HUES64 (cell line): ENCODE data around the gene HTRA2. TPM values are rescaled to one million over a fixed set of nuclear protein-coding genes. Genes with fewer than 3 reads are reported as not detected.
"Not testable (repeated sequence)": the region's sequence is repeated elsewhere in the genome, so short reads cannot be mapped to it uniquely, and the experiment has no call there.

Source experiments
- H3K27ac ChIP-seq: 2 replicates; pipeline ENCODE4 v1.7.0; 2013; ENCODE audit warnings: low read depth, low read length, inconsistent platforms
- H3K27me3 ChIP-seq: 2 replicates; pipeline ENCODE4 v1.6.1; 2013; ENCODE audit warnings: mild to moderate bottlenecking, low read length; ENCODE audit not compliant: insufficient read depth
- H3K36me3 ChIP-seq: 2 replicates; pipeline ENCODE4 v1.6.1; 2013; ENCODE audit warnings: mild to moderate bottlenecking, low read length; ENCODE audit not compliant: insufficient read depth
- H3K4me1 ChIP-seq: 2 replicates; pipeline ENCODE4 v1.6.1; 2013; ENCODE audit warnings: mild to moderate bottlenecking, low read length, moderate library complexity; ENCODE audit not compliant: insufficient read depth
- H3K4me3 ChIP-seq: 2 replicates; pipeline ENCODE4 v1.5.1; 2013; ENCODE audit warnings: mild to moderate bottlenecking, low read length, moderate library complexity
- H3K9ac ChIP-seq: 2 replicates; pipeline ENCODE4 v1.6.1; 2013; ENCODE audit warnings: mild to moderate bottlenecking, low read depth, low read length
- H3K9me3 ChIP-seq: 2 replicates; pipeline ENCODE4 v1.6.1; 2013; ENCODE audit warnings: low read depth, low read length; ENCODE audit not compliant: insufficient read depth
- WGBS: fragments of 150-250, 120-280 bp; methylation state at CpG from one replicate; pipeline ENCODE4 v1.1.7; 2013; ENCODE audit warnings: missing lambda C conversion rate; 5-methylcytosine and 5-hydroxymethylcytosine counted together
- polyA plus RNA-seq, 2 experiments: library from polyadenylated mRNA; stranded (reverse); fragments of 50-300 nt; gene quantifications; one replicate each; pipeline ENCODE4 v1.2.3, GENCODE V29; 2013

HTRA2 gene
- 21.9 TPM for polyA plus RNA-seq (2013, experiment 1 of 2)
- polyA plus RNA-seq (2013, experiment 2 of 2), result 18.5 TPM

DNA sequence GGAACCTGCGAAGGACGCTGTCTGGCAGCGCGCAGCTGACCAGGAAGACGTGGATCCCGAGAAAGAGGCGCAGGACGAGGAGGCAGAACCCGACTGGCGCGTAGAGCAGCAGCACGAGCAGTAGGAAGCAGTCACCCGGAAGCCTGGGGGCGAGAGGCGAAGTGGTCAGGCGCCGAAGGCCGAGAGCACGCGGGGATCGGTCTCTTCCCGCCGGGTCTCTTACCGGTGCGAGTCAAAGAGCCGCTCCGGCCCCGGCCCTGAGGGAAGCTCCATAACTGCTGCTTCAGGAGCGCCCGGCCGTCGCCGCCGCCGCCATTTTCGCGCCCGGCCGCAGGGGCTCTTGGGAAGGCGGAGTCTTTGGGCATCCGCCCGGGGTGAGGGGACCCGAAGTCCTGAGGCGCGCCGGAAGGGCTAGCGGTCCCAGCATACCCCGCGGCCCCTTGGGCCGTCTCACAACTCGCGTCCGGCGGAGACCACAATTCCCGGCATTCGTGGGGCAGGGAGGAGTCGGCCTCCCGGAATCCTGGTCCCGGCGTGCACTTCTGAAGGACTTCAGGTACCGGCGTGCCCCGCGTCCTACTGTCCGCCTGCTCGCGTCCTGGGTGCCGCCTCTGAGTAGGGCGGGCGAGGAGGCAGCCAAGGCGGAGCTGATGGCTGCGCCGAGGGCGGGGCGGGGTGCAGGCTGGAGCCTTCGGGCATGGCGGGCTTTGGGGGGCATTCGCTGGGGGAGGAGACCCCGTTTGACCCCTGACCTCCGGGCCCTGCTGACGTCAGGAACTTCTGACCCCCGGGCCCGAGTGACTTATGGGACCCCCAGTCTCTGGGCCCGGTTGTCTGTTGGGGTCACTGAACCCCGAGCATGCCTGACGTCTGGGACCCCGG lies at the start of gene HTRA2, which contains the start of gene AUP1:
Gene HTRA2, plus strand, starts transcription at position 577 of the 882 bp plus-strand sequence. Its CDS starts 74 bp downstream, at position 651.
Gene AUP1, minus strand, starts transcription at position 350 of the 882 bp plus-strand sequence. Its CDS starts 77 bp downstream, at position 273.
- Histone ChIP-seq H3K27ac (peak within 1 kb of the TSS; percentile 83), H3K4me1 (peaks cover 4% of the 10 kb centered on the region; the same call in 1 of the 2 replicates), H3K36me3 (peaks cover 51% of the 10 kb centered on the region), H3K9ac (peak within 1 kb of the TSS; percentile 93), H3K27me3 (no peaks in the 10 kb centered on the region), H3K4me3 (peak within 1 kb of the TSS; percentile 90), H3K9me3 (no peaks in the 10 kb centered on the region)
- under 1% methylated on average over 87 of the region's 87 CpGs for WGBS

DNA sequence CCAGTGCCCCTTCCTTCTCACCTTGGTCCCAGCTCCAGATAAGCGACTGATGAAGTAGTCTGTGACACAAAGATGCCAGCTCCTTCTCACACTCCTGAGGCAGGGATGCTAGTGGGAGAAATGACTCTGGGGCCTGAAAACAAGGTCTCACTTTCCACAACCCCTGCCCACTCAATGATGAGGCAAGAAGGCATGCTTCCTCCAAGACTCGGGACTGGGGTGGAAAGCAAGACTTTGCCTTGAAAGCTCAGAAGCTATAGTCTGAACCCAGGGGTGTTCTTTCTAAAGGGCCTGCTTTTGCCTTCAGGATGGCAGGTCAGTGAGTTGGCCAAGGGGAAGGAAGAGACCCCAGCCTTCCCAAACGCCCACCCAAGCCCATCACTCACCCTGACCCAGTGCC lies 48.3 kb upstream of the HTRA2 start:
- H3K9ac ChIP-seq, result 0 out of 2 replicates have a peak overlapping the region, but pooled peaks have one; percentile 84
- H3K4me1 ChIP-seq, result 0 out of 2 replicates have a peak, but pooled peaks cover 3% of the 10 kb centered on the region
- H3K4me3 ChIP-seq, result peak overlapping the region; percentile 83
- no peaks in the 10 kb centered on the region for H3K9me3 ChIP-seq
- H3K36me3 ChIP-seq, result peaks cover 34% of the 10 kb centered on the region
- 91% methylated on average over 3 of the region's 3 CpGs for WGBS
- no peak overlapping the region for H3K27ac ChIP-seq
- no peaks in the 10 kb centered on the region for H3K27me3 ChIP-seq

DNA sequence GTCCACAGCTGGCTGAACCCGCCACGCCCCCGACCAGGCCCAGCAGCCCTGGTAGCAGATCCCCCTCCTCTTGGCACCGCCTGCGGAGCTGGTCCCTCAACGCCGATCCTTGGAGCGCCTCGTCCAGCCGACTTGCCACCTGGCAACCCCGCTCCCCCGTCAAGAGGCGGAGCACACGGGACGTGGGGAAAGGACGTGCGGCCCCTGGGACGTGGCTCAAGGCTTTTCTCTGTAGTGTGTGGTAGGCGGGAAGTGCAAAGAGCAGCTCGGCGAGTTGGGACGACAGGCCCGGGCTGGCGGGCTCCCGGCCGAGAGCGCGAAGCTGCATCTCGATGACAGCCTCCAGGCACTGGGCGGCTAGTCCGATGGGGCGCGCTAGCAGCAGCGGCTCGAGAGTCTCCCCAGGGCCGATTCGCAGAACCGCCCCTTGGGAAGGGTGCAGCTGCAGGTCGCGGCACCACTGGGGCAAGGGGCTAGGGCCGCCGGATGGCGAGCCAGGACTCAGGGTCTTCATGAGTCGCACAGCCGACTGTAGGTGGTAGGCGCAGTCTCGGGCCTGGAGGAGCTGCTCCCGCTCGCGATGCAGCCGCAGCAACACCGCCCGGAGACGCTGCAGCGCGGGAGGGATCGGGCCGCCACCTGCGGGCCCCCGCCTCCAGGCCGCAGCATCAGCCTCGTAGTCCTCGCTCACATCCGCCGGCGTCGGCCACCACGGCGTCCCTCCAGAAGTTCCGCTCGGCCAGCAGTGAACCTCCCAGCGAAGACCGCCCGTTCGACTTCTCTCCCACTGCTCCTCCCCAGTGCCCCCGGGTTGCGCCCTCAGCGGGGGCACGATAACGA lies 47.6 kb upstream of the HTRA2 start:
- Histone ChIP-seq H3K36me3 (peaks cover 35% of the 10 kb centered on the region), H3K9ac (peak overlapping the region; percentile 84), H3K4me3 (peak overlapping the region; percentile 83), H3K27ac (peak overlapping the region; percentile 47; the same call in 1 of the 2 replicates), H3K4me1 (0 out of 2 replicates have a peak, but pooled peaks cover 3% of the 10 kb centered on the region), H3K9me3 (no peaks in the 10 kb centered on the region), H3K27me3 (no peaks in the 10 kb centered on the region)
- WGBS, result 1% methylated on average over 80 of the region's 80 CpGs

DNA sequence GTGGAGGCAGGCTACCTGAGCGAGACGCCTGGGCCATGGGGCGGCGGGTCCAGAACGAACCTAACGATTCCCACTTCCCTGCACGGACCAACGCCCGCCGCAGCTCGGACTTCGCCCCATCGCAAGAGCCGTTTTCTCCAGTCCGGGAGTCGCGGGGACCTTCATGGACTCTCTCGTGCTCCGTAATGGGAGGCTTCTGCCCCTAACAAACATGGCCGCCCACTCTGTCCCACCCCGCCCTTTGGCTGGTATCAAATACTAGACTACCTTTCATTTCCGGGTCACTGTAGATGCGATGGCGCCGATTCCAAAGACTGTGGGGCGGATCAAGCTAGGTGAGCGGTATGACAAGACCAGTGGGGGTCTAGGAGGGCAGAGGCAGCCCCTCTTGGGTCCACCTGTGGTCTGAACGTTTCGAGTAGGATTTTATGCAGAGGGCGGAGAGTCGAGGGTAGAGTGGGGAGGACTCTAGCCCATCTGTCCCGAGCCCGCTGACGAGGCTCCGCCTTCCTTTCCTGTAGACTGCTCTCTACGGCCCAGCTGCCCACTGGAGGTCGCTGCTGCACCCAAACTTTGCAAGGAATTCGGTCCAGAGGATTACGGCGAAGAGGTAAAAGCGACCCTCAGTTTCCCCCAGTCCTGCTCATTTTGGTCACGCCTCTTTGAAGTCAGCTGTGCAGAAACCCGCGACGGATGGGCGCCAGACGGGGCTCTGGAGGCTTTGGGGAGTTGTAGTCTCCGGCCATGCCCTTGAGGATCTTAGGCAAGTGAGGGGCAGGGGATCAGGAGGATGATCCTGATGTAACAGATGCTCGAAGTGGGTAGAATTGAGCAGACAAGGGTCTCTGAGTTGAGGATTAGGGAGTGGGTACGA lies 46.7 kb upstream of the HTRA2 start, which contains the start of the genes CCDC142 and TTC31:
Gene CCDC142, minus strand, starts transcription at position 198 of the 874 bp plus-strand sequence. Its CDS starts 161 bp downstream, at position 37.
Gene TTC31, plus strand, starts transcription at position 281 of the 874 bp plus-strand sequence. Its CDS starts 15 bp downstream, at position 296.
- H3K9me3 ChIP-seq, result no peaks in the 10 kb centered on the region
- H3K4me1 ChIP-seq, result 0 out of 2 replicates have a peak, but pooled peaks cover 3% of the 10 kb centered on the region
- peaks cover 33% of the 10 kb centered on the region for H3K36me3 ChIP-seq
- 3% methylated on average over 50 of the region's 50 CpGs for WGBS
- peak within 1 kb of the TSS; percentile 83 for H3K4me3 ChIP-seq
- H3K27ac ChIP-seq, result peak within 1 kb of the TSS; percentile 73
- no peaks in the 10 kb centered on the region for H3K27me3 ChIP-seq
- H3K9ac ChIP-seq, result peak within 1 kb of the TSS; percentile 84

DNA sequence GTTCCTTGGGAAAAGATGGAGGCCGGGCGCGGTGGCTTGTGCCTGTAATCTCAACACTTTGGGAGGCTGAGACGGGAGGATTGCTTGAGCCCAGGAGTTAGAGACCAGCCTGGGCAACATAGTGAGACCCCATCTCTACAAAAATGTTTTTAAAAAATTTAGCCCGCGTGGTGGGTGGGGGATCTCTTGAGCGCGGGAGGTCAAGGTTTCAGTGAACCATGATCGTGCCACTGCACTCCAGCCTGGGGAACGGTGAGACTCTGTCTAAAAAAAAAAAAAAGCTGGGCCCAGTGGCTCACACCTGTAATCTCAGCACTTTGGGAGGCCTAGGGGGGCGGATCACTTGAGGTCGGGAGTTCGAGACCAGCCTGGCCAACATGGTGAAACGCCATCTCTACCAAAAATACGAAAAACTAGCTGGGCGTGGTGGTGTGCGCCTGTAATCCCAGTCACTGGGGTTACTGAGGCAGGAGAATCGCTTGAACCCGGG lies 46.0 kb upstream of the HTRA2 start:
- Histone ChIP-seq H3K4me3 (peak overlapping the region; percentile 83), H3K36me3 (peaks cover 35% of the 10 kb centered on the region), H3K9ac (0 out of 2 replicates have a peak overlapping the region, but pooled peaks have one; percentile 84)
- not testable (repeated sequence) for H3K9me3 ChIP-seq, H3K27me3 ChIP-seq, H3K27ac ChIP-seq, H3K4me1 ChIP-seq
- WGBS, result 86% methylated on average over 19 of the region's 19 CpGs

DNA sequence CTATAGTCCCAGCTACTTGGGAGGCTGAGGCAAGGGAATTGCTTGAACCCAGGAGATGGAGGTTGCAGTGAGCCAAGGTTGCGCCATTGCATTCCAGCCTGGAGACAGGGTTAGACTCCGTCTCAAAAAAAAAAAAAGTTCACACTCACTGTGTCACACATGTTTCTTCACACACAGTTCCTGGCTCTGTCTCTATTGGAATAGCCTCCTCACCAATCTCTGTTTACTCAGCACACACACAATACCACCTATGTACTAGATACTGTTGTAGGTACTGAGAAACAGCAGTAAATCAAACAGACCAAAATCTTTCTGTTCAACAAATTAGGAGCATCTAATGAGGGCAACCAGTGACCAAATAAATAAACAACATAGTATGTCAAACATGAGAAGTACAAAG lies 43.6 kb upstream of the HTRA2 start:
- Histone ChIP-seq H3K27ac (no peak overlapping the region), H3K4me1 (0 out of 2 replicates have a peak, but pooled peaks cover 3% of the 10 kb centered on the region), H3K36me3 (peaks cover 28% of the 10 kb centered on the region), H3K27me3 (no peaks in the 10 kb centered on the region), H3K9ac (no peak overlapping the region), H3K9me3 (no peaks in the 10 kb centered on the region), H3K4me3 (no peak overlapping the region)
- 98% methylated on average over 2 of the region's 2 CpGs for WGBS

DNA sequence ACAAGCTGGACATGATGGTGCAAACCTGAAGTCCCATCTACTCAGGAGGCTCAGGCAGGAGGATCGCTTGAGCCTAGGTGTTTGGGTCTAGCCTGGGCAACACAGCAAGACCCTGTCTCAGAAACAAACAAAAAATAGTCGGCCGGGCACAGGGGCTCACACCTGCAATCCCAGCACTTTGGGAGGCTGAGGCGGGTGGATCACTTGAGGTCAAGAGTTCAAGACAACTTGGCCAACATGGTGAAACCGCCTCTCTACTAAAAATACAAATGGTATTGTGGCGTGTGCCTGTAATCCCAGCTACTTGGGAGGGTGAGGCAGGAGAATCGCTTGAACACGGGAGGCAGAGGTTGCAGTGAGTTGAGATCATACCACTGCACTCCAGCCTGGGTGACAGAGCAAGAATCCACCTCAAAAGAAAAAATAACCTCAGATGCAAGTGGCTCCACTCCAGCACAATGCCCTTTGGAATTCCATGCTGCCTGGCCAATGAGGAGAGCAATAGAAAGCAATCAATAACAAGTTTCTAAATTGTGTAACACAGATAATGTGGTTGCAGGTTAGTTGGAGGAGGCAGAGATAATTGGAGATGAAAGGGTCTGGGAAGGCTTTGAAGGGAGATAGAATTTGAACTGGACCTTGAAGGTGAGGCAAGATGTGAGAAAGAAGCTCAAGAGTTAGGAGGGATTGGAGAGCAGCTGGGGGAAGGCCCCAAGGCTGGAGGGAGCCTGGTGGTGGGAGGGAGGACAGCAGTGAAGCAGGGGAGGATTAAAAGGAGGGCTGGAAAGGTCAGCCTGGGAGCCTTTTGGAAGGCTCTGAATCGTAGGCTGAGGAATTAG lies 40.9 kb upstream of the HTRA2 start:
- Histone ChIP-seq H3K36me3 (peaks cover 55% of the 10 kb centered on the region), H3K4me3 (no peak overlapping the region), H3K9ac (no peak overlapping the region), H3K9me3 (no peaks in the 10 kb centered on the region), H3K4me1 (no peaks in the 10 kb centered on the region), H3K27me3 (no peaks in the 10 kb centered on the region), H3K27ac (no peak overlapping the region)
- WGBS, result 93% methylated on average over 9 of the region's 9 CpGs

DNA sequence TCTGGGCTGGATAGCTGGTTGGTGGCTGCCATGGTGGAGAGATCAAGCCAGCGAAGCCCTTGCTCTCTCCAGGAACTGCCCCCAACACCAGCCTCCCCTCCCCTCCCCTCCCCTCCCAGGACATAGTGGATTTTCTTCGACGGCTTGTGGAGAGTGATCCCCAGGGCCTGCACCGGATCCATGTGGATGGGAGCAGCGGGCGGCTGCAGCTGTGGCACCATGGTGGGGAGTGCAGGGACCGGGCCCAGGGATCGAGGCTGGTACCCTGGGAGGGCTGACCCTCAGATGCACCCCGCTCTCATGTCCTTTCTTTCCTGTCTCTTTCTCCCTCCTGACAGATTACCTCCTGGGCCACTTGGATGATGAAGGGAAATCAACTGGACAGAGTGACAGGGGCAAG lies 39.8 kb upstream of the HTRA2 start:
- Histone ChIP-seq H3K4me3 (no peak overlapping the region), H3K27ac (no peak overlapping the region), H3K9ac (no peak overlapping the region), H3K9me3 (no peaks in the 10 kb centered on the region), H3K27me3 (peaks cover 1% of the 10 kb centered on the region; the same call in 1 of the 2 replicates), H3K4me1 (no peaks in the 10 kb centered on the region), H3K36me3 (peaks cover 59% of the 10 kb centered on the region)
- 93% methylated on average over 9 of the region's 9 CpGs for WGBS

DNA sequence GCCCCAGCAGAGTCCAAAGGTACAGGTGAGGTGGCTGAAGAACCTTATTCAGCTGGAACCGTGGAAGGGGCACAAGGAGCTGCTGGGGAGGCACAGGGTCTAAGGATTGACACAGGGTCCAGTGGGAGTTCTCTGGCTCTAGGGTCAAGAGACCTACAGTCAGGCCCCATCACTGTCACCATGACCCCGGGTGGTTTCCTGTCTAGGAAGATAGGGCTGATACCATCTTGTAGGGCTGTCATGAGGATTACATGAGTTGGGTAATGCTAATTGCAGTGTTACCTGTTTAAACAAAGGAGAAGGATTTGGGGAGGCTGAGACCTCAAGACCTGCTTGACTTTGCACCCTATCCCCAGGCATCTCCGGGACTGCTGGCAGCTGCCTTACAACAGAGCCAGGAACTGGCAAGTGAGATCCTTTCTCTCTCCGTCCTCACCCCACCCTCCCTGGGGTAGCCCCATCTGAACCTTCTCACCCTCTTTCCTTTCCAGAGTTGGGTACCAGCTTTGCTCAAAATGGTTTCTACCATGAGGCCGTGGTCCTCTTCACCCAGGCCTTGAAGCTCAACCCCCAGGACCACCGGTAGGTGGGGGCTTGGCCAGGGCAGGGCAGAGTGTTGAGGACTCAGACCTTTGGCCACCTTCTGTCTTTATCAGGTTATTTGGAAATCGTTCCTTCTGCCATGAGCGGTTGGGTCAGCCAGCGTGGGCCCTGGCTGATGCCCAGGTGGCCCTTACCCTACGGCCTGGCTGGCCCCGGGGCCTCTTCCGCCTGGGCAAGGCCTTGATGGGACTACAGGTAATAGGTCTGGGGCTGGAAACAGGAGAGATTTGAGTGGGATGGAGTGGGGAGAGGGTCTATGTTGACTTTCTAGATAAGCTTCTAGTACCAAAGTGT lies 37.8 kb upstream of the HTRA2 start:
- no peaks in the 10 kb centered on the region for H3K4me1 ChIP-seq
- peaks cover 48% of the 10 kb centered on the region for H3K36me3 ChIP-seq
- H3K4me3 ChIP-seq, result no peak overlapping the region
- WGBS, result 95% methylated on average over 12 of the region's 12 CpGs
- H3K9me3 ChIP-seq, result no peaks in the 10 kb centered on the region
- H3K9ac ChIP-seq, result no peak overlapping the region
- H3K27me3 ChIP-seq, result peaks cover 21% of the 10 kb centered on the region
- no peak overlapping the region for H3K27ac ChIP-seq
